Ectodermal cell (in vitro differentiated cells): Measurements from ENCODE around the gene PPP1R1C.

Experiments
- H3K27ac ChIP-seq: 2 replicates; pipeline ENCODE4 v1.7.0; 2013; ENCODE audit warnings: mild to moderate bottlenecking, low read depth, low read length; ENCODE audit not compliant: insufficient read depth, poor library complexity, severe bottlenecking
- H3K27me3 ChIP-seq: 2 replicates; pipeline ENCODE4 v1.7.0; 2013; ENCODE audit warnings: mild to moderate bottlenecking, low read length; ENCODE audit not compliant: insufficient read depth, control insufficient read depth, poor library complexity, severe bottlenecking
- H3K36me3 ChIP-seq: one replicate; pipeline ENCODE4 v1.7.0; 2013; ENCODE audit warnings: low read length; ENCODE audit not compliant: control insufficient read depth, insufficient read depth
- H3K4me1 ChIP-seq: one replicate; pipeline ENCODE4 v1.7.0; 2013; ENCODE audit warnings: low read length; ENCODE audit not compliant: control insufficient read depth, insufficient read depth
- H3K4me3 ChIP-seq: 2 replicates; pipeline ENCODE4 v1.7.0; 2013; ENCODE audit warnings: low read depth, low read length, control low read depth; ENCODE audit not compliant: insufficient read depth
- H3K9me3 ChIP-seq: 2 replicates; pipeline ENCODE4 v1.7.0; 2013; ENCODE audit warnings: mild to moderate bottlenecking, low read length, moderate library complexity; ENCODE audit not compliant: control insufficient read depth
- WGBS, 2 experiments: methylation state at CpG; one replicate each; pipeline ENCODE4 v1.1.7; 2013; ENCODE audit warnings: missing lambda C conversion rate in 2 of 2; 5-methylcytosine and 5-hydroxymethylcytosine counted together

The PPP1R1C gene

DNA sequence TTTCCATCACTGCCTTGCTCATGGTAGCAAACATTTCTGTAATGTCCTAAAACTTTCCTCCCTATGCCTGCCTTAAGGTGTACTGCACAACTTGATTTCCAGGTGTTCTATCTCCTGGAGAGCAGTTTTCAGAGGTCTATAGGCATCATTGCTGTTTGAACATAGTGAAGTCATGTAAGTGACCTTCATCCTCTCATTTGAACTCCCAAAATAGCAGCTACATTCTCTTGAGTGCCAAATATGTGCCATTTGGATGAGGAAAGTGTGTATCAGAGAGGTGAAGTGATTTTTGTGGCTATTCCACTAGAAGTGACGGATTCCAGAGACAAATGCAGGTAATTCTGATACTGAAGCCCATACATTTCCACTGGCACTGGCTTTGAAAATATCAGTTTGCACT is 3.4 kb downstream of the PPP1R1C start:
- H3K4me1 ChIP-seq: no peaks in the 10 kb centered on the region
- no peak overlapping the region for H3K4me3 ChIP-seq
- no peaks in the 10 kb centered on the region for H3K9me3 ChIP-seq
- no peak overlapping the region for H3K27ac ChIP-seq
- WGBS, 2 experiments: 97 to 100% methylated on average over 1 of the region's 1 CpG
- no peaks in the 10 kb centered on the region for H3K27me3 ChIP-seq
- no peaks in the 10 kb centered on the region for H3K36me3 ChIP-seq

DNA sequence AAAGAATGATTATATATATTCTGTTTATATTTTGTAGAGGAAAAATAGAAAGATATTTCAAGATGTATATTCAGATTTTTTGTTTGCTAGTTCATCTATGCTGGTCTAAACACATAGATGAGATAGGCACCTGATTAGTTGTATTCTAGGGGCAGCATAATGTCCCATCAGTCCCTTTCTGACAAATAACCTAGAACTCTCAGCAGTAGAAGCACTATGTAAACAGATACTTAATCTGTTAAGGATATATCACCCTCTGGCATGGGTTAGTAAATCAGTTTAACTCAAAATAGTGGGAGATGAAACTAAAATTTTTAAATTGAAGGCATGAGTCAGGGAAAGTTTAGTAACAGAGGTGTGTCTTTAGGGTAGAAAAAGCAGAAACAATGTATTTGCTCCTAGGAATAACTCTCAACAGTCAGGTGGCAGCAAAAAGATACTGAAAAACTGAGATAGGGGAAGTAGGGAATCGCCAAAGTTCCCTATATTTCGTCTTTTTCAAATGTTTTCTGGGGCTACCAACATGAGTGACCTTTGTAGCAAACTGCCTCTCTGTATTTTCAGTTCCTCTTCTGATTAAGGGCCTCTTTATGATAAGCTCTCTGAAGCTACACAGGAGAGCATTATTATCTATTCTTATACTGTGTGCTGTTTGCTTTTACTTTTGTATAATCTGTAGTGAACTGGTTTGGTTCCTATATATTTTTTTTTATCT is 5.7 kb downstream of the PPP1R1C start:
- Histone ChIP-seq H3K27me3 (no peaks in the 10 kb centered on the region), H3K4me1 (no peaks in the 10 kb centered on the region), H3K4me3 (no peak overlapping the region), H3K9me3 (no peaks in the 10 kb centered on the region), H3K27ac (no peak overlapping the region), H3K36me3 (no peaks in the 10 kb centered on the region)
- 87 to 91% methylated on average over 2 of the region's 2 CpGs for WGBS, 2 experiments

DNA sequence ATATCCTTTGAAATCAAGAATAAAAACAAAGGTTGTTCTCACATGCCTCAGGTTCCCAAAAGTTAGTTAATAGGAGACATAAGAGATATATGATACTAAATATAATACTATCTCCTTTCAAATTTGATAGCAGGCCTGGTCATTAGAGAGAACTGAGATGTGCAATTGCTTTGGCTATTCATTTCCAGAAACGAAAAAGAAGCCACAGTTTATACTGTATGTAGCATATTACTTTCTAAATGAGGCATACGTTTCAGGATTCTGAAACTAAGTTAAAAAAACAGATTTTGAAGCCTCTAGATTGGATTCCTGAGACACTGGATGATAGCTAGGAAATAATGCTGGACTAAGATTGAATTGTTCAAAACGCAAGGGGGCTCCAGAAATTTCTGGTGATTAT is 7.1 kb downstream of the PPP1R1C start:
- 93 to 96% methylated on average over 2 to 3 of the region's 3 CpGs for WGBS, 2 experiments
- Histone ChIP-seq H3K36me3 (no peaks in the 10 kb centered on the region), H3K4me3 (no peak overlapping the region), H3K27ac (no peak overlapping the region), H3K4me1 (no peaks in the 10 kb centered on the region), H3K9me3 (no peaks in the 10 kb centered on the region), H3K27me3 (no peaks in the 10 kb centered on the region)

DNA sequence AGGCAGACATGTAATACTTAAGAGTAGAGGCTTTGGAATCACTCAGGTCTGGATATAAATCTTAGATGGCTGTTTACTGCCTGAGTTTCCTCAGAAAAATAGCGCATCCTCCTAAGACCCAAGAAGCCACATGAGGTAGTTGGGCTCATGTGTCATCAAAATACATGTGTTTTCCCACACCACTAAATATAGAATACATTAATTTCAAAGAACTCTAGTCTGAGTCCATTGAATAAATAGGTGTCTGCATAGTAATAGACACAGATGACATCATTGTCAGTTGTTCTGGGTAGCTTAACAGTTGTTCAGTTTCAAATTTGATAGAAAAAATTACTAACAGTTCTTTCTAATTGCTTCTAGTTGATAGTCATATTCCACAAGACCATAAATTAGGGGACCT is 9.6 kb downstream of the PPP1R1C start:
- no peak overlapping the region for H3K27ac ChIP-seq
- WGBS, 2 experiments: 79 to 87% methylated on average over 1 of the region's 1 CpG

DNA sequence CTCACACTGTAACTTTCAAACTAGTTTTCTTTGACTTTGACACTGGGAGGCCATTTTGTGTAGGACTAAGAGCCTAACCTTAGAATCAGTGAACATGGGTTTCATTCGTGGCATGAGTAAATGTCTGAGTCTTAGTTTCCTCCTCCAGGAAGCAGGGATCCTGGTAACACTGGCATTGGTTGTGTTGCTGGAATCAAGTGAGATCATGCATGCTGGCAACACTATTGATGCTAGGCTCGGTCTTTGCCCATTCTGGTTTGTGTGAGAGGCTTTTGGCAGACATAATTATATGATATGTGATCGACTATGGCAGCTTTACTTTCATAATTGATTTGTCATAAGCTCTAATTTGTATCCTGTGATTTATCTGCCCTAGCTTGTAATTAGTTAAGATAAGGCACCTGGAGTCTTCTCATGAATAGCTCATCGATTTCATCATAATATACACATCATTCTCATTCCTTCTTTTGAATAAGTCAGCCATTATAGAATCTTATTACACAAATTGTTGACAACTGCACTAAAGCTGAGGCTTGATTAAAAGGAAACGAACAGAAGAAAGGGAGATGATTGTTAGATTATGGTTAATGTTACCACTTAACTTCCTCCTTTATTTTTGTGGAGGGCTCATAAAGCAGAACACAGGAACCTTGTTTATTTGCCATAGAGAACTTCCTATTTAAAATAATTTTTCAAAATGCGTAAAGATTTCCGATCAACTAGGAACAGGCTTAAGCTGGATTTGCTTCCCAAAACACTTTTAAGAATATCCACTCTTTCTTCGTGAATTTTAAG is 12.6 kb downstream of the PPP1R1C start:
- H3K9me3 ChIP-seq: no peaks in the 10 kb centered on the region
- no peaks in the 10 kb centered on the region for H3K4me1 ChIP-seq
- H3K27me3 ChIP-seq: no peaks in the 10 kb centered on the region
- no peaks in the 10 kb centered on the region for H3K36me3 ChIP-seq
- H3K27ac ChIP-seq: no peak overlapping the region
- 94 to 95% methylated on average over 6 to 8 of the region's 8 CpGs for WGBS, 2 experiments
- no peak overlapping the region for H3K4me3 ChIP-seq

More for the DNA sequence above, 9.6 kb downstream of the PPP1R1C start:
- Histone ChIP-seq H3K9me3 (no peaks in the 10 kb centered on the region), H3K4me3 (no peak overlapping the region), H3K36me3 (no peaks in the 10 kb centered on the region), H3K27me3 (no peaks in the 10 kb centered on the region), H3K4me1 (no peaks in the 10 kb centered on the region)

DNA sequence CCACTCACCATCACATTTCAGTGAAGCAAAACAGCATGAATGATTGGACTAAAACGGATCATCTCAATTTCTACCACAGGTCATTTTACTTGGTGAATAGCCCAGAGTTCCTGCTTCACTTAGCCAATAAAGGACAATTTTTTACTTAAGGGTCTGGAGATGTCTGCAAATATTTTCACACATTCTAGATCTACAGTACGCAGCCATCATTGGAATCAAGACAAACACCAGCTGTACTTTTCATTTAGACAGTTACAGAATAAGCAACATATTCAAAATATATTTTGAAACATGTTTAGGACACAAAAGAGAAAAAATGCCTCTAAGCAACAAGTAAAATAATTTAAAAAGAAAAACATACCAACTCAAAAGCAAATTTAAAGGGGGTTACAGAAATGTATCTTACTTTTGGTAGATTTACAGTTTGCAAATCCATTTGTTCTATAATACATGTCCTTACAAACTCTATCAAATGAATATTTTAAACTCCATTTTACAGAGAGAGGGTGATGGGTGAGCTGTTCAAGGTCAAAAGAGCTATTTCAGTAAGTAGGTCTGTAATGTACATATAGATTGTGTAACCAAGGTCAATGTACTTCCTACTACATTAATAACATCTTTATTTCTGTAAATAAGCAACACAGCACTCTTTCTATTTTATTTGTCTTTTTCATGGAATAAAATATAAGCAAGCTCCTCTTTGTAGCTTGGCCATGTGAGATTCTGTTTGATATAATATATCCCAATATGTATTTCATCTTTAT is 13.4 kb downstream of the PPP1R1C start:
- Histone ChIP-seq H3K9me3 (no peaks in the 10 kb centered on the region), H3K27me3 (no peaks in the 10 kb centered on the region), H3K4me1 (no peaks in the 10 kb centered on the region), H3K36me3 (no peaks in the 10 kb centered on the region), H3K4me3 (no peak overlapping the region), H3K27ac (no peak overlapping the region)
- WGBS, 2 experiments: 96% methylated on average over 2 of the region's 2 CpGs

DNA sequence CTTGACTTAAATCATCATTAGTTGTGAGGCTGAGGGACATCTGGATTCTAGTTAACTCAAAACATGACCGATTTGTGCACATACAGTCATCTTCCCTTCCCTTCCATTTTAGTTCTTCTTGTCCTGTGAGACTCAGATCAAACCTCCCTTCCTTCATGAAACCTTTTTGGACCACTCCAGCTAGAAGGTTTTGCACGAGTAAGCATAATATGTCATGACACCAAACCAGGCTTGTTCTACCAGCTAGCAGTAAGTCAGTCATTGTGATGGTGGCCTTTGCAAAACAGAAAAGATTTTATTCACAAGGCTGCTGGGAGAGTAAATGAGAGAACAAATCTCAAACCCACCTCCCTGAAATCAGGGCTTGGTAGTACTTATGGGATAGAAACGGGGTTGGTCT is 14.3 kb downstream of the PPP1R1C start:
- H3K4me3 ChIP-seq: no peak overlapping the region
- no peaks in the 10 kb centered on the region for H3K27me3 ChIP-seq
- WGBS, 2 experiments: 92 to 98% methylated on average over 3 of the region's 3 CpGs
- no peaks in the 10 kb centered on the region for H3K36me3 ChIP-seq
- no peaks in the 10 kb centered on the region for H3K9me3 ChIP-seq
- H3K27ac ChIP-seq: no peak overlapping the region
- H3K4me1 ChIP-seq: no peaks in the 10 kb centered on the region

DNA sequence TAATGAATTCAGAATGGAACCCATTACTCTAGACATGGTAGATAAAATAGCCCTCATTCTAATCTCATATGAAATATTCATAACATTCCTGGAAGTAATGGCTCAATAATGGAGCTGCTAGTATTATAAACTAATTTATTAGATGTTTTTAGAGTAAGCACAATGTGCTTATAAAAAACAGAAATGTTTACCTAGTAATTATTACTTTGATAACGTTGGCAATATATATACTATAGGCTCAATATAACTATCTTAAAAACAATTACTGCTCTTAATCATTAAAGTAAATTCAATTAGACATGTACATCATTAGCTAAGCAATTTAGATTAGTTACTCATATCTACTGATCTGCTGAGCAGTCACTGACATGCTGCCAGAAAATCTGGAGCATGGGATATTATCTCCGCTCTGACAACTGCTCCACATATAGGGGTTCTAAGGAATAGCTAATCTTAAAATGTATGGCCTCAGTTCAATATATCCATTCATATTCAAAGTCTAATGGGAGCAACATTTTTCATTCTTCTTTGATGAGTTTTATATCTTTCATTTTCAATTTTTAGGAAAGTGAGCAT is 19.4 kb downstream of the PPP1R1C start:
- WGBS, 2 experiments: 100% methylated on average over 1 of the region's 2 CpGs
- Histone ChIP-seq H3K4me3 (no peak overlapping the region), H3K36me3 (no peaks in the 10 kb centered on the region), H3K27ac (no peak overlapping the region), H3K4me1 (no peaks in the 10 kb centered on the region), H3K9me3 (no peaks in the 10 kb centered on the region), H3K27me3 (no peaks in the 10 kb centered on the region)

DNA sequence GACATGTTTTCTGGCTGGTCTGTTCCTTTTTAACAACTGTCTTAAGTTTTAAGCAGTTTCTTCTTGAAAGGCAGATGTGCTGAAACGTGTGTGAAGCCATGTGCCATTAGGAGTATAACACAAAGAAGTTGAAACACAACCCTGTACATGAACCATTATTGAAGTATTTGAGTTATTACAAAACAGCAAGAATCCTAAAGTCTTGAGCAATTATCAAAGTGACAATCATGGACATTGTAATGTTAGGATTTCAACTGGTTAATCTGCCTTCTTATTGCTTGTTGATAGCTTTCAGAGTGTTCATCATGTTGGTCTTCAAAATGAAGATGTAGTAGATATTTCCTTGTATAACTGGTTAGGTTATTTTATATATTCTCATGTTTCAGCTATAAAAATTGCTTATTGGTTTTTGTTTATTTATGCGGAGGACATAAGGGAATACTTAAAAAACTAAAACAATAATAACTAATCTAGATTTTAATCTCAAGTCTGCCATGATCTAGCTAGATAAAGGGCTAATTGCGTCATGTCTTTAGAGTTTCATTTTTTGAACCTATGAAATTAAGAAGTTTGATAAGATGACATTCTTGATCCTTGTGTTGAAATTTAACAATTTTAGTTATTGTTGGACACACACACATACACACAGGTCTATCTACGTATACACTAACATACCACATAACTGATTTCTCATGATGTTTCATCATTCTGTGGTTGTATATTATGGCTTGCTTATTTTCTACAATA is 21.1 kb downstream of the PPP1R1C start:
- H3K27me3 ChIP-seq: no peaks in the 10 kb centered on the region
- WGBS, 2 experiments: 95 to 100% methylated on average over 1 to 3 of the region's 4 CpGs
- no peaks in the 10 kb centered on the region for H3K9me3 ChIP-seq
- no peaks in the 10 kb centered on the region for H3K4me1 ChIP-seq
- no peak overlapping the region for H3K27ac ChIP-seq
- H3K36me3 ChIP-seq: no peaks in the 10 kb centered on the region
- no peak overlapping the region for H3K4me3 ChIP-seq
